H1 (cell line): ENCODE measurements around the gene PUS3. TPM values are rescaled to one million over a fixed set of nuclear protein-coding genes. Genes with fewer than 3 reads are reported as not detected.

Experiments used
- CTCF ChIA-PET: fragments of 300-600 bp; sonication (Branson Sonifier 250); formaldehyde crosslinking; loops from one replicate; lab custom pipeline; 2021; ENCODE audit not compliant: partially characterized antibody; lab: Charles Lee
- POLR2A ChIA-PET: fragments of 300-600 bp; sonication (Branson Sonifier 250); formaldehyde crosslinking; loops from one replicate; lab custom pipeline; 2021; ENCODE audit warnings: inconsistent platforms; ENCODE audit not compliant: partially characterized antibody; lab: Charles Lee
- DNase-seq, 2 experiments: peaks; one replicate each; pipeline versions ENCODE4 v3.0.0 to v3.0.0-alpha.2; 2010 to 2022; ENCODE audit warnings: low spot score in 2 of 2, low read depth in 1 of 2, mixed read lengths in 1 of 2
- FAIRE-seq: peaks from 2 replicates; lab custom pipeline; 2011; peaks lifted over from hg19 to GRCh38; lab: Jason Lieb, UNC
- H2AFZ ChIP-seq: 2 replicates; pipeline ENCODE4 v1.8.1; 2012; ENCODE audit warnings: low read length, inconsistent platforms
- H2AK5ac ChIP-seq: 2 replicates; pipeline ENCODE4 v1.6.1; 2013; ENCODE audit warnings: low read depth, low read length
- H2BK120ac ChIP-seq: replicated peaks from 2 replicates; pipeline ENCODE3; 2013; ENCODE audit warnings: low read depth, low read length, inconsistent platforms
- H2BK12ac ChIP-seq: 2 replicates; pipeline ENCODE4 v1.6.1; 2013; ENCODE audit warnings: low read depth, low read length
- H2BK15ac ChIP-seq: 2 replicates; pipeline ENCODE4 v1.6.1; 2013; ENCODE audit warnings: low read length
- H2BK20ac ChIP-seq: 2 replicates; pipeline ENCODE4 v1.6.1; 2013; ENCODE audit warnings: low read length
- H2BK5ac ChIP-seq: 2 replicates; pipeline ENCODE4 v1.6.1; 2013; ENCODE audit warnings: low read depth, low read length
- H3K14ac ChIP-seq: 2 replicates; pipeline ENCODE4 v1.6.1; 2013; ENCODE audit warnings: inconsistent platforms; ENCODE audit not compliant: insufficient read length
- H3K18ac ChIP-seq: 2 replicates; pipeline ENCODE4 v1.6.1; 2013; ENCODE audit warnings: low read length; ENCODE audit errors: extremely low read depth
- H3K23ac ChIP-seq: 2 replicates; pipeline ENCODE4 v1.6.1; 2013; ENCODE audit warnings: inconsistent platforms; ENCODE audit not compliant: insufficient read length
- H3K23me2 ChIP-seq: 2 replicates; pipeline ENCODE4 v1.6.1; 2013; ENCODE audit warnings: low read depth, low read length
- H3K27ac ChIP-seq: 2 replicates; pipeline ENCODE4 v1.6.1; 2011; ENCODE audit warnings: low read depth, low read length, inconsistent platforms
- H3K27me3 ChIP-seq, 4 experiments: replicated peaks in 1 of 4; 1 replicate in 1 of 4; 2 replicates in 3 of 4; pipeline versions ENCODE4 v1.6.1 to v1.8.1; 2011 to 2013; ENCODE audit warnings: low read length in 3 of 4, mild to moderate bottlenecking in 3 of 4, inconsistent platforms in 2 of 4, mixed read lengths in 2 of 4, moderate library complexity in 1 of 4; ENCODE audit not compliant: control insufficient read depth in 3 of 4, insufficient read depth in 3 of 4; ENCODE audit errors: extremely low read depth in 1 of 4
- H3K36me3 ChIP-seq, 4 experiments: 2 replicates each; pipeline versions ENCODE4 v1.6.1 to v1.8.1; 2011 to 2013; ENCODE audit warnings: mild to moderate bottlenecking in 4 of 4, low read length in 3 of 4, moderate library complexity in 2 of 4, control low read depth in 1 of 4, inconsistent platforms in 1 of 4; ENCODE audit not compliant: insufficient read depth in 4 of 4, control insufficient read depth in 2 of 4
- H3K4ac ChIP-seq: replicated peaks from 2 replicates; pipeline ENCODE3; 2013; ENCODE audit warnings: low read length, low read depth, mixed read lengths, inconsistent platforms; ENCODE audit not compliant: insufficient read length
- H3K4me1 ChIP-seq, 4 experiments: replicated peaks in 1 of 4; 1 replicate in 1 of 4; 2 replicates in 3 of 4; pipeline versions ENCODE4 v1.6.1 to v1.8.1; 2011 to 2013; ENCODE audit warnings: low read length in 3 of 4, inconsistent platforms in 2 of 4, mixed read lengths in 1 of 4; ENCODE audit not compliant: insufficient read depth in 4 of 4, control insufficient read depth in 3 of 4
- H3K4me2 ChIP-seq, 2 experiments: 2 replicates each; pipeline versions ENCODE4 v1.6.1 to v1.8.1; 2011 to 2013; ENCODE audit warnings: low read depth in 2 of 2, low read length in 2 of 2, control low read depth in 1 of 2, inconsistent platforms in 1 of 2, mild to moderate bottlenecking in 1 of 2; ENCODE audit not compliant: insufficient read depth in 1 of 2
- H3K4me3 ChIP-seq, 4 experiments: fragments of 200-600, 300-600 bp in 1 of 4; sonication (generic), shearing (Covaris generic), sonication (Bioruptor Twin) in 1 of 4; 2 replicates each; pipeline versions ENCODE4 v1.5.1 to v1.8.1; 2011 to 2016; ENCODE audit warnings: low read length in 4 of 4, low read depth in 3 of 4, control low read depth in 2 of 4, inconsistent platforms in 2 of 4, mild to moderate bottlenecking in 2 of 4, mixed read lengths in 1 of 4, moderate library complexity in 1 of 4; ENCODE audit not compliant: insufficient read depth in 2 of 4; ENCODE audit errors: extremely low read depth in 1 of 4
- H3K56ac ChIP-seq: replicated peaks from 2 replicates; pipeline ENCODE3; 2013; ENCODE audit warnings: low read depth, mild to moderate bottlenecking, mixed read lengths, low read length, inconsistent platforms; ENCODE audit not compliant: insufficient read length
- H3K79me1 ChIP-seq: 2 replicates; pipeline ENCODE4 v1.6.1; 2013; ENCODE audit warnings: low read depth, low read length, control low read depth
- H3K79me2 ChIP-seq, 2 experiments: 2 replicates each; pipeline versions ENCODE4 v1.6.1 to v1.8.1; 2012 to 2013; ENCODE audit warnings: low read length in 2 of 2, mild to moderate bottlenecking in 2 of 2, inconsistent platforms in 1 of 2; ENCODE audit not compliant: insufficient read depth in 2 of 2, control insufficient read depth in 1 of 2
- H3K9ac ChIP-seq, 4 experiments: replicated peaks in 1 of 4; 1 replicate in 1 of 4; 2 replicates in 3 of 4; pipeline versions ENCODE4 v1.6.1 to v1.8.1; 2011 to 2013; ENCODE audit warnings: low read depth in 3 of 4, low read length in 3 of 4, control low read depth in 2 of 4, mild to moderate bottlenecking in 2 of 4, moderate library complexity in 2 of 4, inconsistent platforms in 1 of 4; ENCODE audit errors: extremely low read depth in 1 of 4
- H3K9me3 ChIP-seq, 2 experiments: 2 replicates each; pipeline versions ENCODE4 v1.6.1 to v1.8.1; 2012 to 2013; ENCODE audit warnings: mild to moderate bottlenecking in 2 of 2, moderate library complexity in 2 of 2, control low read depth in 1 of 2, inconsistent platforms in 1 of 2, low read depth in 1 of 2, low read length in 1 of 2, mixed read lengths in 1 of 2; ENCODE audit not compliant: insufficient read depth in 2 of 2
- H4K20me1 ChIP-seq, 2 experiments: replicated peaks in 1 of 2; 2 replicates each; pipeline versions ENCODE3 to v1.8.1; 2011 to 2013; ENCODE audit warnings: inconsistent platforms in 2 of 2, low read length in 2 of 2, mild to moderate bottlenecking in 1 of 2; ENCODE audit not compliant: insufficient read depth in 2 of 2, control insufficient read depth in 1 of 2
- H4K5ac ChIP-seq: 2 replicates; pipeline ENCODE4 v1.6.1; 2013; ENCODE audit warnings: low read length, low read depth, mixed read lengths, inconsistent platforms; ENCODE audit not compliant: insufficient read length
- H4K8ac ChIP-seq: 2 replicates; pipeline ENCODE4 v1.8.0; 2013; ENCODE audit warnings: mild to moderate bottlenecking, moderate library complexity, low read length, inconsistent platforms; ENCODE audit not compliant: insufficient read depth; ENCODE audit errors: extremely low read depth
- H4K91ac ChIP-seq: replicated peaks from 2 replicates; pipeline ENCODE3; 2013; ENCODE audit warnings: low read length, mixed read lengths, inconsistent platforms; ENCODE audit not compliant: insufficient read length
- GTF2F1 ChIP-seq: IDR thresholded peaks from 2 replicates; pipeline ENCODE4 v1.6.1; 2012; ENCODE audit warnings: low read depth, low read length, improper control_type of control experiment, borderline replicate concordance
- NRF1 ChIP-seq: IDR thresholded peaks from 2 replicates; pipeline ENCODE4 v1.6.1; 2011; ENCODE audit warnings: mild to moderate bottlenecking, low read depth, low read length, improper control_type of control experiment
- RAD21 ChIP-seq, 2 experiments: IDR thresholded peaks in 1 of 2; conservative IDR thresholded peaks in 1 of 2; 2 replicates each; pipeline ENCODE4 v1.6.1; 2011; ENCODE audit warnings: low read depth in 2 of 2, low read length in 2 of 2, improper control_type of control experiment in 1 of 2, inconsistent platforms in 1 of 2, mild to moderate bottlenecking in 1 of 2, moderate library complexity in 1 of 2
- RFX5 ChIP-seq: IDR thresholded peaks from 2 replicates; pipeline ENCODE4 v1.6.1; 2011; ENCODE audit warnings: low read depth, low read length, improper control_type of control experiment, borderline replicate concordance
- WGBS, 2 experiments: shearing (Covaris generic) in 1 of 2; methylation state at CpG; one replicate each; pipeline versions ENCODE4 v1.1.6 to v1.1.7; 2013 to 2015; ENCODE audit warnings: low lambda C conversion rate in 2 of 2, mixed read lengths in 2 of 2, inconsistent platforms in 1 of 2, low coverage in 1 of 2, missing lambda C conversion rate in 1 of 2; ENCODE audit not compliant: insufficient replicate concordance in 2 of 2, insufficient coverage in 1 of 2, insufficient read length in 1 of 2; ENCODE audit errors: extremely low coverage in 1 of 2, missing lambda C conversion rate in 1 of 2; 5-methylcytosine and 5-hydroxymethylcytosine counted together
- polyA plus RNA-seq, 7 experiments: library from polyadenylated mRNA; depleted of rRNA in 3 of 7; stranded (reverse) in 5 of 7; unstranded in 2 of 7; fragments of >200 nt in 5 of 7; fragments of 200-250 nt in 2 of 7; gene quantifications; 1 replicate in 5 of 7; 2 replicates in 1 of 7; 4 replicates in 1 of 7; pipeline versions ENCODE4 v1.2.1 to v1.2.3, GENCODE V29; 2011 to 2013; ENCODE audit warnings: missing spikeins in 2 of 7, mixed read lengths in 2 of 7
- total RNA-seq: library from RNA; stranded (reverse); fragmentation: NEBNext Ultra II Directional; extraction: Animal tissue kit (Norgen Biotek cat#: 25700); gene quantifications from 2 replicates; pipeline ENCODE4 v1.2.1, GENCODE V29; 2021

The PUS3 gene
- total and polyA plus RNA-seq, 2 of the 8 experiments (the other 6 are each of a cell fraction or from before 2014, with no cell fraction given): 8.7 to 22.6 TPM

DNA sequence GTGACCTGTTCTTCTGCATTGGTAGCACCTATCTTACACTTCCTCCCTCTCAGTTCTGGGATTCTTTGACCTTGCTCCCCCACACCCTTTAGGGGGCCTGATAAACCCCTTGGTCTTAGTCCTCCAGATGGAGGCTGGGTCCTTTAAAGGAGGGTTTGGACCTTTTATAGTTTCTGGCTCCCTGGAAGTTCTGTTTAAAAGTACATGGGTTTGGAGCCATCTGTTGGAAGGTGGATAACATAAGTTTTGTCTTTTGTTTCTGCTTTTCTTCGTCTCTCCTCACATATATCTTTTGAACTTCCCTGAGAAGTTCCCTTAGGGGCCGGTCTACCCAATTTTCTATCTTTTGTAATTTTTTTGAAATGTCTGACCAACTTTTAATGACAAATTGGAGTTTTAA, 33.5 kb downstream of the PUS3 start:
- Histone ChIP-seq H3K56ac (no peak overlapping the region), H3K23me2 (no peaks in the 10 kb centered on the region), H3K27me3 (no peaks in the 10 kb centered on the region), H2BK5ac (no peak overlapping the region), H4K20me1 (no peaks in the 10 kb centered on the region), H2BK20ac (no peak overlapping the region), H2AK5ac (no peak overlapping the region), H2BK120ac (no peak overlapping the region), H3K4ac (no peak overlapping the region), H4K5ac (no peak overlapping the region), H2BK15ac (no peak overlapping the region), H3K4me1 (no peaks in the 10 kb centered on the region; a peak in 1 of 7 replicates), H2AFZ (no peak overlapping the region), H3K79me1 (no peaks in the 10 kb centered on the region), H3K9me3 (peaks cover 0 to 2% of the 10 kb centered on the region in 2 experiments; a peak in 1 of 4 replicates), H2BK12ac (no peak overlapping the region), H3K79me2 (no peaks in the 10 kb centered on the region), H3K9ac (no peak overlapping the region), H3K23ac (no peak overlapping the region), H3K18ac (no peak overlapping the region), H3K14ac (no peak overlapping the region), H4K91ac (no peak overlapping the region), H3K4me2 (no peak overlapping the region), H3K36me3 (no peaks in the 10 kb centered on the region), H4K8ac (no peak overlapping the region), H3K27ac (no peak overlapping the region), H3K4me3 (no peak overlapping the region)
- DNase-seq: no peak
- POLR2A ChIA-PET: no interaction called here
- WGBS, 2 experiments: 78% methylated on average over 2 of the region's 2 CpGs; no CpG with 5 or more reads in 1 of the 2 experiments
- CTCF ChIA-PET: interaction anchor here (0.9 to 1.7 kb wide), 5 partner anchors 10 to 146 kb away, joined by 3 to 15 read pairs (median 3); no protein-coding TSS in a partner anchor
- FAIRE-seq: no peak
- TF ChIP-seq RAD21 (IDR thresholded peaks at IDR 0.05 in 1 of 2, conservative IDR thresholded peaks at IDR 0.05 in 1 of 2; ENCODE audit: low read depth in 2 of 2, low read length in 2 of 2) (peak; percentile 24 to 39; a peak in 2 of 4 replicates), NRF1 (no peak), GTF2F1 (no peak), RFX5 (no peak)
